Lower leg skin (tissue), 4 donors: ENCODE results near the gene LIM2. TPM values are rescaled to one million over a fixed set of nuclear protein-coding genes. Genes with fewer than 3 reads are reported as not detected.

Experiments
- DNase-seq, 2 donors: peaks; one replicate each; pipeline ENCODE4 v3.0.0-alpha.2; 2019; ENCODE audit warnings: low spot score in 2 of 2
- H3K4me3 ChIP-seq: fragments of 200-600 bp; sonication (generic); 2 replicates; pipeline ENCODE4 v1.5.1; 2017; ENCODE audit warnings: mild to moderate bottlenecking, low read depth; ENCODE audit not compliant: poor library complexity, severe bottlenecking
- POLR2A ChIP-seq, 2 donors: fragments of 450-650 bp; IDR thresholded peaks; one replicate each; pipeline ENCODE4 v1.6.1; 2016 to 2017; ENCODE audit warnings: antibody characterized with exemption in 2 of 2, mild to moderate bottlenecking in 1 of 2, moderate library complexity in 1 of 2
- WGBS, 2 donors: methylation state at CpG; one replicate each; pipeline ENCODE4 v1.1.5; 2018; 5-methylcytosine and 5-hydroxymethylcytosine counted together
- intact Hi-C: fragments of 100-400 bp; cut with DNase I; formaldehyde crosslinking; loops from one replicate; pipeline ENCODE4 v1.15.0; 2023; ENCODE audit warnings: low total_unique reads
- total RNA-seq, 4 donors: library from RNA; depleted of rRNA; stranded (reverse); fragments of >200 nt; gene quantifications; one replicate each; pipeline ENCODE4 v1.1.0, GENCODE V29; 2016
- TF ChIP-seq, protein P1 (sequence below), 3 donors: fragments of 450-650 bp; IDR thresholded peaks; one replicate each; pipeline ENCODE4 v1.5.1; 2016; ENCODE audit warnings: antibody characterized with exemption in 3 of 3, mild to moderate bottlenecking in 3 of 3, moderate library complexity in 2 of 3

Gene LIM2
- total RNA-seq, 4 donors from 2014 or later: not detected

DNA sequence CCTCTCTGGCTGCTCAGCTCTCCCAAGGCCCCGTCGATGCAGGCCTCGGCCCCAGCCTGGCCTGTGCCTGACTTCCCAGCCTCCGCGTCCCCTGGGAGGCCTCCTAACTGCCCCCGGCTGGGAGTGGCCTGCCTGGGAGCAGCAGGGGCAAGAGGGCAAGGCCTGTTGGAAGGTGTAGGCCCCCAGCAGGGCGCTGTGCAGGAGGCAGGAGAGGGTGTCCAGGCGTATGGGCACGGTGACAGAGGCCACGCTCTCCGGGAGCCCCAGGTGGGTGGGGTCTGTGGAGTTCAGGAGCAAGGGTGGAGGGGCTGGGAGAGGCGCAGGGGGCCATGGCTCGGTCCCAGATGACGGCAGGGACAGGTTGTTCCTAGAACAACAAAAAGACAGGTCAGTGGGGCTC is 1.4 kb upstream of the LIM2 start:
- TF ChIP-seq POLR2A (IDR thresholded peaks at IDR 0.05): no peak
- TF ChIP-seq, protein P1, sequence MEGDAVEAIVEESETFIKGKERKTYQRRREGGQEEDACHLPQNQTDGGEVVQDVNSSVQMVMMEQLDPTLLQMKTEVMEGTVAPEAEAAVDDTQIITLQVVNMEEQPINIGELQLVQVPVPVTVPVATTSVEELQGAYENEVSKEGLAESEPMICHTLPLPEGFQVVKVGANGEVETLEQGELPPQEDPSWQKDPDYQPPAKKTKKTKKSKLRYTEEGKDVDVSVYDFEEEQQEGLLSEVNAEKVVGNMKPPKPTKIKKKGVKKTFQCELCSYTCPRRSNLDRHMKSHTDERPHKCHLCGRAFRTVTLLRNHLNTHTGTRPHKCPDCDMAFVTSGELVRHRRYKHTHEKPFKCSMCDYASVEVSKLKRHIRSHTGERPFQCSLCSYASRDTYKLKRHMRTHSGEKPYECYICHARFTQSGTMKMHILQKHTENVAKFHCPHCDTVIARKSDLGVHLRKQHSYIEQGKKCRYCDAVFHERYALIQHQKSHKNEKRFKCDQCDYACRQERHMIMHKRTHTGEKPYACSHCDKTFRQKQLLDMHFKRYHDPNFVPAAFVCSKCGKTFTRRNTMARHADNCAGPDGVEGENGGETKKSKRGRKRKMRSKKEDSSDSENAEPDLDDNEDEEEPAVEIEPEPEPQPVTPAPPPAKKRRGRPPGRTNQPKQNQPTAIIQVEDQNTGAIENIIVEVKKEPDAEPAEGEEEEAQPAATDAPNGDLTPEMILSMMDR (IDR thresholded peaks at IDR 0.05): no peak
- no peak for DNase-seq
- intact Hi-C loops: no loop called here
- no peak overlapping the region for H3K4me3 ChIP-seq
- WGBS, 2 donors: 89% methylated on average over 11 to 14 of the region's 14 CpGs

DNA sequence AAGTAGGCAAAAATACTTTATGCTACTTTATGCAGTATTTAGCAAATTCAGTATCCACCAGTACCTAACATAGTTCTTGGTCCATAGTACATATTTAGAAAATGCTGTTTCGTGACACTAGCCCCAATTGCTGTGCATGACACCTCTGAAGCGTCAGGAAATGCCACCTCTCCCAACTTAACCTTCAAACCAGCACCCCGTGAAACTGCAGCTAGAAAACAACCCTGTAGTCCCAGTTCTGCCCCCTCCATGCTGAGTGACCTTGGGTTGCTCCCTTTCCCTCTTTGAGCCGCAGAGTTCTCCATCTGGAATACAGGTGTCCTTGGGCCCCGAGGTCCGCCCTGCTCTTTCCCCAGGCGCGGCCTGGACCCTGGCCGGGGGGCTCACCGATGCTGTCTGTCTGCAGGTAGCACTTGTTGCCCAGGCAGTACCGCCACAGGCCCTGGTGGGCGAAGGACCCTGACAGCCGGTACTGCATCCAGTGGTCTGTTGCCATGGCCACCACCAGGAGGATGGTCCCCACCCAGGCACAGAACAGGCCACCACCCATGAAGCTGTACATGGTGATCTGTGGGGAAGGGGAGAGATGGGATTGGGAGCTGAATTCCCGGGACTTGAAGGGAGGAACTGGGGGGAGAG is 773 bp downstream of the LIM2 start:
- H3K4me3 ChIP-seq: no peak overlapping the region
- WGBS, 2 donors: 85 to 87% methylated on average over 14 of the region's 14 CpGs
- intact Hi-C loops: no loop called here
- TF ChIP-seq, protein P1 (IDR thresholded peaks at IDR 0.05): no peak
- TF ChIP-seq POLR2A (IDR thresholded peaks at IDR 0.05): no peak
- DNase-seq: no peak

GRCh38 chr19:51382004-51382403 is 5.8 kb downstream of the LIM2 start:
- no peak for DNase-seq
- no peak overlapping the region for H3K4me3 ChIP-seq
- intact Hi-C loops: no loop called here
- WGBS, 2 donors: 96 to 98% methylated on average over 4 of the region's 4 CpGs
- TF ChIP-seq POLR2A (IDR thresholded peaks at IDR 0.05): no peak
- TF ChIP-seq, protein P1 (IDR thresholded peaks at IDR 0.05): no peak

- WGBS, 2 donors: 94 to 95% methylated on average over 9 of the region's 9 CpGs
- no peak for DNase-seq
- no peak for TF ChIP-seq POLR2A (IDR thresholded peaks at IDR 0.05)
- TF ChIP-seq, protein P1 (IDR thresholded peaks at IDR 0.05): no peak
- H3K4me3 ChIP-seq: no peak overlapping the region
- intact Hi-C loops: no loop called here
These were observed 7.4 kb downstream of the LIM2 start for GRCh38 chr19:51380379-51380778.

- intact Hi-C loops: no loop called here
- 74 to 80% methylated on average over 2 of the region's 2 CpGs for WGBS, 2 donors
- no peak overlapping the region for H3K4me3 ChIP-seq
- DNase-seq: no peak
- no peak for TF ChIP-seq POLR2A (IDR thresholded peaks at IDR 0.05)
- TF ChIP-seq, protein P1 (IDR thresholded peaks at IDR 0.05): no peak
These were observed 10.4 kb downstream of the LIM2 start for GRCh38 chr19:51377422-51377821.
